ENCODE data around the gene KLHL8. TPM values are rescaled to one million over a fixed set of nuclear protein-coding genes. Genes with fewer than 3 reads are reported as not detected.

The KLHL8 gene
- total RNA-seq, 1 donor from 2014 or later: 20.6 TPM

DNA sequence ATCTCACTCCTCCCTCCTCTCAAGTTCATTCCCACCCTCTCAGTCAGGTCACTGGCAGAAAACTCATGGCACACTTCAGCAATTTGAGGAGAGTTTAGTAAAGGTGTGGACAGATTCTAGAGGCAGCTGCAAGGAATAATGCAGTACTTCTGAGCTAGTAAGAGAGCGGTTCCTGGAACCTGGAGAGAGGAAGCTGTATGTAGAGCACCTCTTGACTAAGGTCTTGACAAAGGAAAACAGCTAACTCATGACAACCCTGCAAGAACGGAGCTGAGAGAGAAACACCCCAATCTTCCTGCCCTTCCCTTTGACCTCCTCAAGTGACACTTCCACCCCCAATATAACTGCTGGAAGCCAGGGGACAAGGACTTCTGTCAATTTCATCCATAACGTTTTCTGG lies 9.6 kb upstream of the KLHL8 start:
- H3K36me3 ChIP-seq: no peaks in the 10 kb centered on the region
- intact Hi-C loops (cut with DNase I): loop anchor here (10.0 kb wide), 2 partner anchors 75 to 305 kb away; no protein-coding TSS in a partner anchor
- H3K4me3 ChIP-seq: no peak overlapping the region
- no peaks in the 10 kb centered on the region for H3K27me3 ChIP-seq (ENCODE audit: low read depth)
- DNase-seq (no peak), ATAC-seq (peak; percentile 82 to 83)
- H3K27ac ChIP-seq: no peak overlapping the region
- H3K9me3 ChIP-seq: no peaks in the 10 kb centered on the region
- TF ChIP-seq, protein P1, sequence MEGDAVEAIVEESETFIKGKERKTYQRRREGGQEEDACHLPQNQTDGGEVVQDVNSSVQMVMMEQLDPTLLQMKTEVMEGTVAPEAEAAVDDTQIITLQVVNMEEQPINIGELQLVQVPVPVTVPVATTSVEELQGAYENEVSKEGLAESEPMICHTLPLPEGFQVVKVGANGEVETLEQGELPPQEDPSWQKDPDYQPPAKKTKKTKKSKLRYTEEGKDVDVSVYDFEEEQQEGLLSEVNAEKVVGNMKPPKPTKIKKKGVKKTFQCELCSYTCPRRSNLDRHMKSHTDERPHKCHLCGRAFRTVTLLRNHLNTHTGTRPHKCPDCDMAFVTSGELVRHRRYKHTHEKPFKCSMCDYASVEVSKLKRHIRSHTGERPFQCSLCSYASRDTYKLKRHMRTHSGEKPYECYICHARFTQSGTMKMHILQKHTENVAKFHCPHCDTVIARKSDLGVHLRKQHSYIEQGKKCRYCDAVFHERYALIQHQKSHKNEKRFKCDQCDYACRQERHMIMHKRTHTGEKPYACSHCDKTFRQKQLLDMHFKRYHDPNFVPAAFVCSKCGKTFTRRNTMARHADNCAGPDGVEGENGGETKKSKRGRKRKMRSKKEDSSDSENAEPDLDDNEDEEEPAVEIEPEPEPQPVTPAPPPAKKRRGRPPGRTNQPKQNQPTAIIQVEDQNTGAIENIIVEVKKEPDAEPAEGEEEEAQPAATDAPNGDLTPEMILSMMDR (IDR thresholded peaks at IDR 0.05): no peak
- no peaks in the 10 kb centered on the region for H3K4me1 ChIP-seq

DNA sequence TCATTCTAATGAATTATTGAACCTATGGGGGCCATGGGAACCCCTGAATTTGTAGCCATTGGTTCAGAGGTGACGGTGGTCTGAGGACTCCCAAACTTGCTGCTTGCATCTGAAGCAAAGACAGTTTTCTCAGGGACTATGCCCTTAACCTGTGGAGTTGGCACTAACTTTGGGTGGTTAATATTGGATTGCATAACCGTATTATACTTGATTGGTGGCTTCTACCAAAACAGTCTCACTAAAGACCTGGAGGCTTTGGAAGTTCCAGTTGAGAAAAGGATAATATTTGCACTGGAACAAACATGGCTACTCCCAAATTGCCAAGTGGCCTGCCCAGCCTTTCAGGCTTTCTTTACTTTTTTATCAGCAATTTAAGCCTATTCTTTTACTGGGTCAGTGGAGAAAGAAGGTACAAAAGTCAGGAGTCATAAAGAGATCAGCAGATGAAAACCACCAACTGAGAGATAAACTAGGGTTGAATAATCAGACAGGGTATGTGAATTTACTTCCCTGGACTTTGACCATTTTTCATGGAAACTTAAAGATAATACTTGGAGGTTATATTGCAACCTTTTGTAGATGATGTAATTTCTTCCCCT lies 7.9 kb upstream of the KLHL8 start:
- intact Hi-C loops (cut with DNase I): no loop called here
- no peaks in the 10 kb centered on the region for H3K9me3 ChIP-seq
- H3K4me3 ChIP-seq: no peak overlapping the region
- no peaks in the 10 kb centered on the region for H3K27me3 ChIP-seq (ENCODE audit: low read depth)
- no peak for ATAC-seq
- no peaks in the 10 kb centered on the region for H3K4me1 ChIP-seq
- no peak for DNase-seq
- no peaks in the 10 kb centered on the region for H3K36me3 ChIP-seq
- no peak overlapping the region for H3K27ac ChIP-seq
- TF ChIP-seq, protein P1 (IDR thresholded peaks at IDR 0.05): no peak

DNA sequence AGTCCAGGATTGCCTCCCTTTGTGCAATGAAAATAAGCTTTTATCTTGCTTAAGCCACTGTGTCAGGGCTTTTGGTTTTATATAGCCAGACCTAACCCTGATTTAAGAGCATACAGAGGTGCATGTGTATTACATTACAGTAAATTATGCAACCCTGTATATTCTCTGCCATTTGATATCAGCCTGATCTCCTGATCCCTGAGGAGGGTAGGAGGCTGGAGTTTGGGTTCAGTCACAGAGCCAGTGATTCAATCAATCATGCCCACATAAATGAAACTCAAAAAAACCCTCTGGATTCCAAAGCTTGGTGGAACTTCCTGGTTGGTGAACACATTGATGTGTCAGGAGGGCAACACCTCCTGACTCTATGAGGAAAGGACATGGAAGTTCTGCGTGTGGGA lies 7.3 kb upstream of the KLHL8 start:
- Histone ChIP-seq H3K9me3 (no peaks in the 10 kb centered on the region), H3K27me3 (ENCODE audit: low read depth) (no peaks in the 10 kb centered on the region), H3K4me1 (no peaks in the 10 kb centered on the region), H3K27ac (no peak overlapping the region), H3K4me3 (no peak overlapping the region), H3K36me3 (no peaks in the 10 kb centered on the region)
- DNase-seq (no peak), ATAC-seq (no peak)
- intact Hi-C loops (cut with DNase I): no loop called here
- TF ChIP-seq, protein P1 (IDR thresholded peaks at IDR 0.05): no peak

DNA sequence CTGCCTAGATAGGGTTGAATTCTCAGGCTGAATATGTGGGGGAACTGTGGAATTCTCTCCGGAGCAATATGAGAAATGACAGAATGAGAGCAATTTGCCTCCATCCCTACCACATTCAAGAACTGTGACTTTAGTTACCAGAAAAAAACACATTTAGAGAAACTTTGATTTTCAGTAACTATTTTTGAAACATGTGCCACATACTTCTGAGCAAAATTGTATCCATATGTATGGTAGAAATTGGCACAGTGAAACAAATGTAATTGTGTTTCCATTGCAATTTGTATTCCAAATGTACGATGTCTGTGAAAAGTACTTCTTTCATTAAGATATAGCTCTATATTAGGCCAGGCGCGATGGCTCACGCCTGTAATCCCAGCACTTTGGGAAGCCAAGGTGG lies 5.5 kb upstream of the KLHL8 start:
- no peaks in the 10 kb centered on the region for H3K36me3 ChIP-seq
- DNase-seq (no peak), ATAC-seq (no peak)
- intact Hi-C loops (cut with DNase I): no loop called here
- no peak overlapping the region for H3K27ac ChIP-seq
- H3K9me3 ChIP-seq: no peaks in the 10 kb centered on the region
- H3K27me3 ChIP-seq (ENCODE audit: low read depth): no peaks in the 10 kb centered on the region
- H3K4me3 ChIP-seq: no peak overlapping the region
- TF ChIP-seq, protein P1 (IDR thresholded peaks at IDR 0.05): no peak
- H3K4me1 ChIP-seq: peaks cover 2% of the 10 kb centered on the region

DNA sequence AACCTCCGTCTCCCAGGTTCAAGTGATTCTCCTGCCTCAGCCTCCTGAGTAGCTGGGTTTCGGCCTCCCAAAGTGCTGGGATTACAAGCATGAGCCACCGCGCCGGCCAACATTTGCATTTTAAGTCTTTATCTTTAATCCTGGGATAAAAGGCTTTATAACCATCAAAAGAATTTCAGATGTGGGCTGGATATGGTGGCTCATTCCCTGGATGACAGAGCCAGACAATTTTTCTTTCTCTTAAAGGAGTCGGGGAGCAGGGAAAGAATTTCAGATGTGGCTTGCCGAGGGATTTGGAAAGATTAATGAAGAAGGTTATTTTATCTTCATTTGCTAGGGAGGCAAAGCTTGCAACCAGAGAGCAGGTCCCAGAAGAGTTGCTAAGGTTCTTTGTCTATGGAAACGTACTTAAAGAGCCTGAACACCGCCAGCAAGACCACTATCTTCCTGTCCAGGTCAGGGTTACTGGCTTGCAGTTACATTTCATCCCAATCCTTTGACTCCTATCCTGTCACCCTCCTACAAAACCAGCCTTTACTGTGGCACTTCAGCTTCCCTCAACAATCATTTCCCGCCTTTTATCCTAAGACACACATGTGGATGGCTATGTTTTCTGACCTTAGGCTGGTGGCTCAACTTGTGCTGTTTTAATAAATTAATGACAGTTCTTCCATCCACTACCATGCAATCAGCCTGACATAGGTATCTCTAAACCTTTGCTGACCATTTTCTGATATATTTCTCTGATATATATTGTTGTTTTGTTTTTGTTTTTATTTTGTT lies 3.9 kb upstream of the KLHL8 start:
- Histone ChIP-seq H3K9me3 (no peaks in the 10 kb centered on the region), H3K27me3 (ENCODE audit: low read depth) (no peaks in the 10 kb centered on the region), H3K27ac (no peak overlapping the region), H3K4me3 (no peak overlapping the region), H3K4me1 (peaks cover 7% of the 10 kb centered on the region), H3K36me3 (no peaks in the 10 kb centered on the region)
- no peak for ATAC-seq
- TF ChIP-seq, protein P1 (IDR thresholded peaks at IDR 0.05): no peak
- DNase-seq: no peak
- intact Hi-C loops (cut with DNase I): no loop called here
